ENCODE data around the gene PAX8. TPM values are rescaled to one million over a fixed set of nuclear protein-coding genes. Genes with fewer than 3 reads are reported as not detected.

The PAX8 gene
- total RNA-seq, 6 donors from 2014 or later, result 1.5 to 3.6 (median 2.0) TPM

DNA sequence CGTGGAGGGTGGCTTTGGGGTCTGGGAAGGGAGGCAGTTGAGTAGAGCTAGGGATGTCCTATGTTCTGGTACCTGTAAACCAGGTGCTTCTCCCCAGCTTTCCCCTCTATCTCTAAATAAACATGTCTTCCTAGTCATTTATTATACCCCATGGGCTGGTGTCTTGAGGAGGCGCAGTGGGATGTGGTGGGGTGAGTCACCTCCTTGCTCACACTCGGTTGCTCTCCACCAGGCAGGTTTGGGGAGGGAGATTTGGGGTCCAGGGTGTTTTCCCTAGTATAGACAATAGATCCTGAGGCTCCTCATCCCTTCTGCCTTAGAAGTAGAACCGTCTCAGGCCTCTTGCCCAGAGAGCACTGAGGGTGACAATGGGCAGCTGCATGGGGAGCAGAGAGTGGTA lies 99.8 kb downstream of the PAX8 start:
- Histone ChIP-seq H3K9me3 (no peaks in the 10 kb centered on the region), H3K27ac (no peak overlapping the region), H3K4me1 (peaks cover 19 to 53% (median 37%) of the 10 kb centered on the region in 4 donors), H3K36me3 (peaks cover 0 to 2% (median 1%) of the 10 kb centered on the region in 4 donors), H3K4me3 (no peak overlapping the region), H3K27me3 (no peaks in the 10 kb centered on the region)
- ATAC-seq (ENCODE audit: low FRiP score in 2 of 2) (no peak), DNase-seq (no peak)
- 86% methylated on average over 4 of the region's 4 CpGs for whole genome bisulfite sequencing, 2 donors
- TF ChIP-seq POLR2AphosphoS5 (IDR thresholded peaks at IDR 0.05), result no peak
- TF ChIP-seq, protein P1, sequence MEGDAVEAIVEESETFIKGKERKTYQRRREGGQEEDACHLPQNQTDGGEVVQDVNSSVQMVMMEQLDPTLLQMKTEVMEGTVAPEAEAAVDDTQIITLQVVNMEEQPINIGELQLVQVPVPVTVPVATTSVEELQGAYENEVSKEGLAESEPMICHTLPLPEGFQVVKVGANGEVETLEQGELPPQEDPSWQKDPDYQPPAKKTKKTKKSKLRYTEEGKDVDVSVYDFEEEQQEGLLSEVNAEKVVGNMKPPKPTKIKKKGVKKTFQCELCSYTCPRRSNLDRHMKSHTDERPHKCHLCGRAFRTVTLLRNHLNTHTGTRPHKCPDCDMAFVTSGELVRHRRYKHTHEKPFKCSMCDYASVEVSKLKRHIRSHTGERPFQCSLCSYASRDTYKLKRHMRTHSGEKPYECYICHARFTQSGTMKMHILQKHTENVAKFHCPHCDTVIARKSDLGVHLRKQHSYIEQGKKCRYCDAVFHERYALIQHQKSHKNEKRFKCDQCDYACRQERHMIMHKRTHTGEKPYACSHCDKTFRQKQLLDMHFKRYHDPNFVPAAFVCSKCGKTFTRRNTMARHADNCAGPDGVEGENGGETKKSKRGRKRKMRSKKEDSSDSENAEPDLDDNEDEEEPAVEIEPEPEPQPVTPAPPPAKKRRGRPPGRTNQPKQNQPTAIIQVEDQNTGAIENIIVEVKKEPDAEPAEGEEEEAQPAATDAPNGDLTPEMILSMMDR (IDR thresholded peaks at IDR 0.05), result no peak
- TF ChIP-seq POLR2A (IDR thresholded peaks at IDR 0.05), result no peak
- no peak for TF ChIP-seq EP300 (IDR thresholded peaks at IDR 0.05)

- Histone ChIP-seq H3K9me3 (no peaks in the 10 kb centered on the region), H3K4me3 (no peak overlapping the region), H3K36me3 (peaks cover 0 to 2% (median 0%) of the 10 kb centered on the region in 4 donors), H3K4me1 (peaks cover 22 to 58% (median 42%) of the 10 kb centered on the region in 4 donors), H3K27ac (no peak overlapping the region), H3K27me3 (no peaks in the 10 kb centered on the region)
- TF ChIP-seq POLR2A (IDR thresholded peaks at IDR 0.05), result no peak
- TF ChIP-seq EP300 (IDR thresholded peaks at IDR 0.05), result no peak
- TF ChIP-seq, protein P1 (IDR thresholded peaks at IDR 0.05), result no peak
- TF ChIP-seq POLR2AphosphoS5 (IDR thresholded peaks at IDR 0.05), result no peak
- DNase-seq (no peak), ATAC-seq (ENCODE audit: low FRiP score in 2 of 2) (no peak)
- WGBS, 2 donors, result 86% methylated on average over 11 of the region's 11 CpGs
Observed at GRCh38 chr2:113178069-113178746, 100.5 kb downstream of the PAX8 start.

DNA sequence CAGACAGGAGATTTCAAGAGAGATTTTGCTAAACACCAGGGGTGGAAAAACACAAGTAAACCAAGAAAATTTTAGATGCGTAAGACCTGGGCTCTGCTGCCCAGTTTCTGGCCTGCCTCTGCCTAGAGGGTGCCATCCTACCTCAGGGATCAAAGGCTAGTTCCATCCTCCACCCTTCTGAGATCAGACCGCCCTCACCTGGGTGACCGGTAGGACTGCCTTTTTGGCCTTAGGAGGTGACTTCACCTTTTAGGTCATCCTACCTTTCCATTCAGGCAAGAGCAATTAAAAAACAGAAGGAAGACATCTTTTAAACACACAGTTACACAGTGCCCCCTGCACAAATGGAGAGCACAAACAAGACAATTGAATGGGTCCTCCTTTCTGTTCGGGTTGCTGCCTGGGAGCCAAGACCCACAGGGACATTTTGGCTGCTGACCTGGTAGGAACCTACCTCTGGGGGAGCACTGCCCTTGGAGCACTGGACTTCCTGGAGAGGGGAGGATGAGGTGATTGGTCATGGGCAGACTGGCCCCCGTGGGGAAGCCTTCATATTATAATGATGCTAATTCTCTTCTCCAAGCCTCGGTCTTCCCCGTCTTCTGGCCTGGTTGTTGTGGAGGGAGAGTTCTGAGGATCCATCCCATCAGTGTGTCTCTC lies 101.9 kb downstream of the PAX8 start:
- no peaks in the 10 kb centered on the region for H3K9me3 ChIP-seq
- H3K27ac ChIP-seq, result no peak overlapping the region
- no peaks in the 10 kb centered on the region for H3K27me3 ChIP-seq
- H3K4me1 ChIP-seq, result peaks cover 18 to 53% (median 40%) of the 10 kb centered on the region in 4 donors
- DNase-seq, result no peak
- 85 to 93% methylated on average over 7 of the region's 7 CpGs for WGBS, 2 donors
- H3K4me3 ChIP-seq, result no peak overlapping the region
- no peaks in the 10 kb centered on the region for H3K36me3 ChIP-seq
- TF ChIP-seq POLR2AphosphoS5 (IDR thresholded peaks at IDR 0.05), result no peak
- TF ChIP-seq EP300 (IDR thresholded peaks at IDR 0.05), result no peak
- TF ChIP-seq, protein P1 (IDR thresholded peaks at IDR 0.05), result no peak
- TF ChIP-seq POLR2A (IDR thresholded peaks at IDR 0.05), result no peak
- no peak for ATAC-seq (ENCODE audit: low FRiP score in 2 of 2)

DNA sequence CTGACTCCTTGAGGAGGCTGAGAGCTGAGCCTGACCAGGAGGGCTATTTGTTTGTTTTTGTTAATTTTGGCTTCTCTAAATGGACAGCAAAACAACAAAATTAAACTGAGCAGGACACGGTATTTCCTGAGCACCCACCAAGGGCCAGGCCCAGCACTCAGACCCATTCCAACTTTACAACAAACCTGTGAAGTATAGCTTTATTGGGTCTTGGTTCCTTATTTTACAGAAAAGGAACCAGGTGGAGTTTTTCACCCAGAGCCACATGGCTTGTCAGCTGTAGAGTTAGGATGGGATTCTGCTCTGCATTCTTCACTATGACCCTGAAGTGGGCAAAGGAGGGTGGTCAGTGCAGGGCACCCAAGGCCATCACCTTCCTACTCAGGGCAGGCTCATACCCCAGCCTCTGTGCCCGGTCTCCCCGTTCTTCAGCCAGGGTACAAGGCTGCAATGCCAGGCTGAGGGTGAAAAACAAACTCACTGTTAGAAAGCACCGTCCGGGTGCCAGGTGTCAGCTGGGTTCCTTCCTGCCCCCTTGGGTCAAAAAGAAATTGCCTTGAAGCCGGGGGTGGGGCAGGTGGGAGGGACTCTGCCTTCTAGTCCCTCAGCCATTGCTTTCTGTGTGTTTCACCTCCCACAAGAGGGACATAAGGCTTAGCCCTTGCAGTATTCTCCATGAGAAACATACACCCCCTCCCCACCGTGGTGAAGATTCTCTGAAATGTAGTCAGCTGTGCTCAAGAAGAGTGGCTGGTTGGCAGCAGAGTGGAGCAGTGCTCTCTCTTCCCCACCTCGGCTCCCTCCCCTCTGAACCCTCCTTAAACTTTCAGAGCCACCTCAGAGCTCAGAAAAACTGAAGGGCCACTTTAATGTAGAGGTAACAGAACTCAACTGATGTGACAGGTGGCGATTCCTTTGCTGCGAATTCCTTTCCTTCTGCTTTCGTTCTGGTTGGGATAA lies 102.7 kb downstream of the PAX8 start:
- no peak for DNase-seq
- no peaks in the 10 kb centered on the region for H3K27me3 ChIP-seq
- H3K4me1 ChIP-seq, result peaks cover 10 to 45% (median 31%) of the 10 kb centered on the region in 4 donors
- 53 to 56% methylated on average over 11 of the region's 11 CpGs for WGBS, 2 donors
- peak overlapping the region in 3 of 4 donors; percentile 35 to 50 (median 42) for H3K4me3 ChIP-seq
- no peaks in the 10 kb centered on the region for H3K36me3 ChIP-seq
- peak overlapping the region in 2 of 4 donors; percentile 84 to 88 for H3K27ac ChIP-seq
- TF ChIP-seq POLR2A (IDR thresholded peaks at IDR 0.05) (no peak), EP300 (IDR thresholded peaks at IDR 0.05) (no peak), POLR2AphosphoS5 (IDR thresholded peaks at IDR 0.05) (no peak)
- TF ChIP-seq, protein P1 (IDR thresholded peaks at IDR 0.05), result no peak
- no peak for ATAC-seq (ENCODE audit: low FRiP score in 2 of 2)
- no peaks in the 10 kb centered on the region for H3K9me3 ChIP-seq
